ENCODE data around the gene TBCC.

TBCC gene

GRCh38 chr6:42709871-42710270 lies 36.0 kb downstream of the TBCC start:
- ATAC-seq (ENCODE audit: insufficient read depth, low read depth) (no peak), DNase-seq (no peak)
- Histone ChIP-seq H3K36me3 (ENCODE audit: insufficient read depth, low read length) (no peaks in the 10 kb centered on the region), H3K79me2 (ENCODE audit: insufficient read depth, low read length) (no peaks in the 10 kb centered on the region), H2AFZ (ENCODE audit: low read depth, low read length) (no peak overlapping the region), H3K4me1 (ENCODE audit: insufficient read depth, low read length) (no peaks in the 10 kb centered on the region), H3K27me3 (ENCODE audit: insufficient read depth, low read length, poor library complexity) (no peaks in the 10 kb centered on the region), H4K20me1 (ENCODE audit: insufficient read depth, low read length) (no peaks in the 10 kb centered on the region), H3K27ac (ENCODE audit: low read length) (no peak overlapping the region), H3K4me2 (ENCODE audit: insufficient read depth, low read length) (no peak overlapping the region), H3K9ac (ENCODE audit: low read depth, low read length) (no peak overlapping the region), H3K4me3 (ENCODE audit: low read depth in 1 of 2, low read length in 2 of 2) (no peak overlapping the region), H3K9me3 (ENCODE audit: insufficient read depth, low read length, severe bottlenecking) (no peaks in the 10 kb centered on the region)
- TF ChIP-seq CTCF (IDR thresholded peaks at IDR 0.05; ENCODE audit: borderline replicate concordance, extremely low read depth, low read length, poor library complexity, severe bottlenecking), result no peak
- TF ChIP-seq EZH2 (IDR thresholded peaks at IDR 0.05; ENCODE audit: borderline replicate concordance, low read depth, low read length, severe bottlenecking), result no peak

GRCh38 chr6:42708096-42708495 lies 37.8 kb downstream of the TBCC start:
- H3K9ac ChIP-seq (ENCODE audit: low read depth, low read length), result no peak overlapping the region
- no peaks in the 10 kb centered on the region for H3K27me3 ChIP-seq (ENCODE audit: insufficient read depth, low read length, poor library complexity)
- TF ChIP-seq CTCF (IDR thresholded peaks at IDR 0.05; ENCODE audit: borderline replicate concordance, extremely low read depth, low read length, poor library complexity, severe bottlenecking) (no peak), EZH2 (IDR thresholded peaks at IDR 0.05; ENCODE audit: borderline replicate concordance, low read depth, low read length, severe bottlenecking) (no peak)
- no peaks in the 10 kb centered on the region for H4K20me1 ChIP-seq (ENCODE audit: insufficient read depth, low read length)
- no peak overlapping the region for H3K4me3 ChIP-seq (ENCODE audit: low read depth in 1 of 2, low read length in 2 of 2)
- H3K27ac ChIP-seq (ENCODE audit: low read length), result no peak overlapping the region
- H3K79me2 ChIP-seq (ENCODE audit: insufficient read depth, low read length), result no peaks in the 10 kb centered on the region
- DNase-seq (no peak), ATAC-seq (ENCODE audit: insufficient read depth, low read depth) (no peak)
- H3K36me3 ChIP-seq (ENCODE audit: insufficient read depth, low read length), result no peaks in the 10 kb centered on the region
- no peak overlapping the region for H2AFZ ChIP-seq (ENCODE audit: low read depth, low read length)
- no peaks in the 10 kb centered on the region for H3K9me3 ChIP-seq (ENCODE audit: insufficient read depth, low read length, severe bottlenecking)
- H3K4me1 ChIP-seq (ENCODE audit: insufficient read depth, low read length), result no peaks in the 10 kb centered on the region
- H3K4me2 ChIP-seq (ENCODE audit: insufficient read depth, low read length), result no peak overlapping the region

GRCh38 chr6:42707595-42707994 lies 38.3 kb downstream of the TBCC start:
- DNase-seq (no peak), ATAC-seq (ENCODE audit: insufficient read depth, low read depth) (no peak)
- no peaks in the 10 kb centered on the region for H4K20me1 ChIP-seq (ENCODE audit: insufficient read depth, low read length)
- no peaks in the 10 kb centered on the region for H3K9me3 ChIP-seq (ENCODE audit: insufficient read depth, low read length, severe bottlenecking)
- no peak overlapping the region for H3K9ac ChIP-seq (ENCODE audit: low read depth, low read length)
- TF ChIP-seq CTCF (IDR thresholded peaks at IDR 0.05; ENCODE audit: borderline replicate concordance, extremely low read depth, low read length, poor library complexity, severe bottlenecking) (no peak), EZH2 (IDR thresholded peaks at IDR 0.05; ENCODE audit: borderline replicate concordance, low read depth, low read length, severe bottlenecking) (no peak)
- no peaks in the 10 kb centered on the region for H3K27me3 ChIP-seq (ENCODE audit: insufficient read depth, low read length, poor library complexity)
- H3K79me2 ChIP-seq (ENCODE audit: insufficient read depth, low read length), result no peaks in the 10 kb centered on the region
- H3K27ac ChIP-seq (ENCODE audit: low read length), result no peak overlapping the region
- H2AFZ ChIP-seq (ENCODE audit: low read depth, low read length), result no peak overlapping the region
- no peak overlapping the region for H3K4me2 ChIP-seq (ENCODE audit: insufficient read depth, low read length)
- no peaks in the 10 kb centered on the region for H3K4me1 ChIP-seq (ENCODE audit: insufficient read depth, low read length)
- H3K4me3 ChIP-seq (ENCODE audit: low read depth in 1 of 2, low read length in 2 of 2), result no peak overlapping the region
- no peaks in the 10 kb centered on the region for H3K36me3 ChIP-seq (ENCODE audit: insufficient read depth, low read length)

GRCh38 chr6:42704937-42705374 lies 40.9 kb downstream of the TBCC start:
- no peak overlapping the region for H3K4me3 ChIP-seq (ENCODE audit: low read depth in 1 of 2, low read length in 2 of 2)
- no peak overlapping the region for H2AFZ ChIP-seq (ENCODE audit: low read depth, low read length)
- TF ChIP-seq CTCF (IDR thresholded peaks at IDR 0.05; ENCODE audit: borderline replicate concordance, extremely low read depth, low read length, poor library complexity, severe bottlenecking), result no peak
- TF ChIP-seq EZH2 (IDR thresholded peaks at IDR 0.05; ENCODE audit: borderline replicate concordance, low read depth, low read length, severe bottlenecking), result no peak

More at GRCh38 chr6:42704937-42705374, 40.9 kb downstream of the TBCC start:
- H3K27ac ChIP-seq (ENCODE audit: low read length), result no peak overlapping the region
- H3K4me2 ChIP-seq (ENCODE audit: insufficient read depth, low read length), result no peak overlapping the region
- no peaks in the 10 kb centered on the region for H3K4me1 ChIP-seq (ENCODE audit: insufficient read depth, low read length)
- DNase-seq, result no peak
- no peaks in the 10 kb centered on the region for H3K79me2 ChIP-seq (ENCODE audit: insufficient read depth, low read length)
- H3K9ac ChIP-seq (ENCODE audit: low read depth, low read length), result no peak overlapping the region
- no peak for ATAC-seq (ENCODE audit: insufficient read depth, low read depth)
- no peaks in the 10 kb centered on the region for H3K27me3 ChIP-seq (ENCODE audit: insufficient read depth, low read length, poor library complexity)
- no peaks in the 10 kb centered on the region for H3K36me3 ChIP-seq (ENCODE audit: insufficient read depth, low read length)
- H3K9me3 ChIP-seq (ENCODE audit: insufficient read depth, low read length, severe bottlenecking), result no peaks in the 10 kb centered on the region
- H4K20me1 ChIP-seq (ENCODE audit: insufficient read depth, low read length), result no peaks in the 10 kb centered on the region

Measured in DND-41 (cell line).